Nephron progenitor cell (in vitro differentiated cells): ENCODE data around the gene USP34.

ENCODE experiments used
- DNase-seq: peaks from one replicate; pipeline ENCODE4 v3.0.0; 2021
- H3K27ac Mint-ChIP-seq: 2 replicates; pipeline ENCODE4 v1.8.0; 2021; ENCODE audit warnings: mild to moderate bottlenecking, moderate library complexity, mixed read lengths
- H3K27me3 Mint-ChIP-seq: 2 replicates; pipeline ENCODE4 v1.8.0; 2021; ENCODE audit warnings: mild to moderate bottlenecking, low read depth, mixed read lengths; ENCODE audit not compliant: poor library complexity
- H3K36me3 Mint-ChIP-seq: 2 replicates; pipeline ENCODE4 v1.8.0; 2021; ENCODE audit warnings: low read depth, mixed read lengths
- H3K4me1 Mint-ChIP-seq: 2 replicates; pipeline ENCODE4 v1.8.0; 2021; ENCODE audit warnings: mixed read lengths
- H3K4me3 Mint-ChIP-seq: 2 replicates; pipeline ENCODE4 v1.8.0; 2021; ENCODE audit warnings: mild to moderate bottlenecking, moderate library complexity, mixed read lengths
- H3K9me3 Mint-ChIP-seq: 2 replicates; pipeline ENCODE4 v1.8.0; 2021; ENCODE audit warnings: mild to moderate bottlenecking, moderate library complexity, mixed read lengths
- TF ChIP-seq, protein P1 (sequence below): fragments of 200-600 bp; sonication (generic); IDR thresholded peaks from 2 replicates; pipeline ENCODE4 v1.5.0; 2021; ENCODE audit warnings: antibody characterized with exemption

Gene USP34

DNA sequence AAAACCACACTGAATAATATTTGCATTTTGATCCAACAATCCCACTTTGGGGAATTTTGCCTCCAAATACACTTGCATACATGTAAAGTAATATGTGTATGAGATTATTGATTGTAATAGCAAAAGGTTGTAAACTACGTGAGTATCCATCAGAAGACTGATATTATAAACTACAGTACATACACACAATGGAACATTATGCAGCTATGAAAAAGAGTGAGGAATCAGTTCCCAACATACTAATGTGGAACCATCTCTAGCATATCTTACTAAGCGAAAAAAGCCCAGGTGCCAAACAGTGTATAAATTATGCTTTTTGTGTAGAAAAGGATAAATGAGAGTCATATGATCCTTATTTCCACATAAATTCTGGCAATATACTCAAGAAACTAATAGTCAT is 324.9 kb downstream of the USP34 start:
- no peak overlapping the region for H3K27ac Mint-ChIP-seq
- H3K36me3 Mint-ChIP-seq, result peaks cover 40% of the 10 kb centered on the region
- H3K9me3 Mint-ChIP-seq, result peaks cover 11% of the 10 kb centered on the region
- no peak for DNase-seq
- TF ChIP-seq, protein P1, sequence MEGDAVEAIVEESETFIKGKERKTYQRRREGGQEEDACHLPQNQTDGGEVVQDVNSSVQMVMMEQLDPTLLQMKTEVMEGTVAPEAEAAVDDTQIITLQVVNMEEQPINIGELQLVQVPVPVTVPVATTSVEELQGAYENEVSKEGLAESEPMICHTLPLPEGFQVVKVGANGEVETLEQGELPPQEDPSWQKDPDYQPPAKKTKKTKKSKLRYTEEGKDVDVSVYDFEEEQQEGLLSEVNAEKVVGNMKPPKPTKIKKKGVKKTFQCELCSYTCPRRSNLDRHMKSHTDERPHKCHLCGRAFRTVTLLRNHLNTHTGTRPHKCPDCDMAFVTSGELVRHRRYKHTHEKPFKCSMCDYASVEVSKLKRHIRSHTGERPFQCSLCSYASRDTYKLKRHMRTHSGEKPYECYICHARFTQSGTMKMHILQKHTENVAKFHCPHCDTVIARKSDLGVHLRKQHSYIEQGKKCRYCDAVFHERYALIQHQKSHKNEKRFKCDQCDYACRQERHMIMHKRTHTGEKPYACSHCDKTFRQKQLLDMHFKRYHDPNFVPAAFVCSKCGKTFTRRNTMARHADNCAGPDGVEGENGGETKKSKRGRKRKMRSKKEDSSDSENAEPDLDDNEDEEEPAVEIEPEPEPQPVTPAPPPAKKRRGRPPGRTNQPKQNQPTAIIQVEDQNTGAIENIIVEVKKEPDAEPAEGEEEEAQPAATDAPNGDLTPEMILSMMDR, result no peak
- peak overlapping the region; percentile 89 for H3K4me3 Mint-ChIP-seq
- H3K4me1 Mint-ChIP-seq, result peaks cover 6% of the 10 kb centered on the region
- H3K27me3 Mint-ChIP-seq, result peaks cover 6% of the 10 kb centered on the region

DNA sequence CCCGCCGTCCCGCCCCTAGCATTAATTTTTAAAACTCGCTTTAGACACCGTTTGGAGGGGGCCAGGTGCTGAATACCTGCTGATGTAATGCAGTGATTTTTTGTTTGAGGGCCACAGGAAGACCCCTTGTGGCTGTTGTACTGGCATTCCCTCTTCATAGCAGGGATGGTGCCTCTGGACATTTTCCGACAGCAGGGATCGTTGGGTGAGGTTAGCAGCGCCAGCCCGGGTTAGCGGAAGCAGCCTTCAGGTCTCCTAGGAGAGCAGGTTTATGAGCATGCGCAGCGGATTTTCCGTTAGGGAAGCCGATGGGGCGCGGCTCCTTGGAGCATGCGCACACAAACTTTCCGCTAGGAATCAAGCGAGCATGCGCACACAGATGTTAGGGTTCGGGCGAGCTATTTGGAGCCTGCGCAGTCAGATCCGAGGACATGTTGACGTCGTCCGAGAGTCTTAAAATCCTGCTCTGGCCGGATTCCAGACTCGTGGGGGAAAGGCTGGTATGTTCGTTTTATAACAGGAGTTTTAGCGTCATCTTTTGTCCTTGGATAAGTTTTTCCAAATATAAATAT is 326.1 kb downstream of the USP34 start:
- TF ChIP-seq, protein P1, result no peak
- Mint-ChIP-seq H3K4me3 (peak overlapping the region; percentile 89), H3K27ac (peak overlapping the region; percentile 94), H3K4me1 (peaks cover 6% of the 10 kb centered on the region), H3K36me3 (peaks cover 28% of the 10 kb centered on the region), H3K9me3 (peaks cover 11% of the 10 kb centered on the region), H3K27me3 (peaks cover 6% of the 10 kb centered on the region)
- peak; percentile 96 for DNase-seq

DNA sequence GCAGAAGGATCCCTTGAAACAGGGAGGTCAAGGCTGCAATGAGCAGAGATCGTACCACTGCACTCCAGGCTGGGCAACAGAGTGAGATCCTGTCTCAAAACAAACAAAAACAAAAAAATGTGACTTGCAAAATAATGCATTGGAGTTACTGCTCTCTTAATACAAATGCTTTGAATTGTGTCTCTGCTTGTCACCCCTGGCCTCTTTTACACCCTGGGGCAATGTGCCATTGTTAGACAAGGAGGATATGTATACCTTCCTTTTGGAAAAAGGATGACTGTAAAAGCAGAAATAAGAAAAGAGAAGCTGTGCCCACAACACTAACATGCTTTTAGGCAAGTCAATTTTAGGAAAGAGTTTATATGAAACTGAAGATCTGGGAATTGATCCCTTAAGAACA is 329.7 kb downstream of the USP34 start:
- H3K36me3 Mint-ChIP-seq, result peaks cover 11% of the 10 kb centered on the region
- peaks cover 6% of the 10 kb centered on the region for H3K4me1 Mint-ChIP-seq
- H3K9me3 Mint-ChIP-seq, result peaks cover 5% of the 10 kb centered on the region
- TF ChIP-seq, protein P1, result no peak
- H3K4me3 Mint-ChIP-seq, result no peak overlapping the region
- no peak overlapping the region for H3K27ac Mint-ChIP-seq
- H3K27me3 Mint-ChIP-seq, result peaks cover 3% of the 10 kb centered on the region
- no peak for DNase-seq

DNA sequence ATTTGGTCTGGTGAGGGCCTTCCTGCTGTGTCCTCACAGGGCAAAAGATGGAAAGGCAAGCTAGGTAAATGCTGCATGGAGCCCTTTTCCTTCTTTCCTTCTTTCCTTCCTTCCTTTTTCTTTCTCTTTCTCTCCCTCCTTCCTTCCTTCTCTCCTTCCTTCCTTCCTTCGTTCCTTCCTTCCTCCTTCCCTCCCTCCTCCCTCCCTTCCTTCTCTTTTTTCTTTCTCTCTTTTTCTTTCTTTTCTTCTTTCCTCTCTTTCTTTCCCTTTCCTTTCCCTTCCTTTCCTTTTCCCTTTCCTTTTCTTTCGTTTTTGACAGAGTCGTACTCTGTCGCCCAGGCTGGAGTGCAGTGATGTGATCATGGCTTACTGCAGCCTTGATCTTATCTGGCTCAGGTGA is 332.0 kb downstream of the USP34 start:
- peaks cover 7% of the 10 kb centered on the region for H3K27me3 Mint-ChIP-seq
- no peak for DNase-seq
- no peak overlapping the region for H3K27ac Mint-ChIP-seq
- H3K4me3 Mint-ChIP-seq, result no peak overlapping the region
- H3K9me3 Mint-ChIP-seq, result no peaks in the 10 kb centered on the region
- TF ChIP-seq, protein P1, result no peak
- H3K4me1 Mint-ChIP-seq, result no peaks in the 10 kb centered on the region
- H3K36me3 Mint-ChIP-seq, result peaks cover 5% of the 10 kb centered on the region
